Muscle layer of colon (tissue), 2 donors: Measurements from ENCODE around the gene AGK.
"Not testable (repeated sequence)": the region's sequence is repeated elsewhere in the genome, so short reads cannot be mapped to it uniquely, and the experiment has no call there.

Experiments
- H3K27ac ChIP-seq: one replicate; pipeline ENCODE4 v1.7.0; 2013; ENCODE audit warnings: low read depth, mild to moderate bottlenecking, low read length, moderate library complexity
- H3K27me3 ChIP-seq, 2 donors: one replicate each; pipeline ENCODE4 v1.7.0; 2013; ENCODE audit warnings: low read length in 2 of 2, mild to moderate bottlenecking in 2 of 2; ENCODE audit not compliant: insufficient read depth in 2 of 2, control insufficient read depth in 1 of 2
- H3K36me3 ChIP-seq: one replicate; pipeline ENCODE4 v1.7.0; 2013; ENCODE audit warnings: mild to moderate bottlenecking, low read length; ENCODE audit not compliant: insufficient read depth
- H3K4me1 ChIP-seq: one replicate; pipeline ENCODE4 v1.7.0; 2013; ENCODE audit warnings: mild to moderate bottlenecking, low read length; ENCODE audit not compliant: insufficient read depth
- H3K4me3 ChIP-seq, 2 donors: one replicate each; pipeline ENCODE4 v1.7.0; 2013; ENCODE audit warnings: low read length in 2 of 2, low read depth in 1 of 2, mild to moderate bottlenecking in 1 of 2, moderate library complexity in 1 of 2
- H3K9ac ChIP-seq: one replicate; pipeline ENCODE4 v1.7.0; 2013; ENCODE audit warnings: low read length
- H3K9me3 ChIP-seq: one replicate; pipeline ENCODE4 v1.7.0; 2013; ENCODE audit warnings: mild to moderate bottlenecking, low read length
- donor health status: abdominal sarcoma.
- donor health status: Adenocarcinoma of cecum.

AGK gene

GRCh38 chr7:141557831-141558531, 6.8 kb downstream of the AGK start:
- H3K9me3 ChIP-seq, H3K9ac ChIP-seq, H3K4me1 ChIP-seq, H3K27ac ChIP-seq, H3K4me3 ChIP-seq, H3K27me3 ChIP-seq: not testable (repeated sequence)
- peaks cover 22% of the 10 kb centered on the region for H3K36me3 ChIP-seq

- no peak overlapping the region for H3K4me3 ChIP-seq
- H3K9me3 ChIP-seq, result peaks cover 5% of the 10 kb centered on the region
- H3K27me3 ChIP-seq, result no peaks in the 10 kb centered on the region
- peaks cover 26% of the 10 kb centered on the region for H3K36me3 ChIP-seq
- no peak overlapping the region for H3K27ac ChIP-seq
- no peak overlapping the region for H3K9ac ChIP-seq
- no peaks in the 10 kb centered on the region for H3K4me1 ChIP-seq
Observed at GRCh38 chr7:141558544-141559183, 7.5 kb downstream of the AGK start.

- Histone ChIP-seq H3K9me3 (peaks cover 5% of the 10 kb centered on the region), H3K27ac (no peak overlapping the region), H3K4me3 (no peak overlapping the region), H3K27me3 (no peaks in the 10 kb centered on the region), H3K36me3 (peaks cover 31% of the 10 kb centered on the region), H3K9ac (no peak overlapping the region), H3K4me1 (no peaks in the 10 kb centered on the region)
Observed at GRCh38 chr7:141559961-141560360, 8.8 kb downstream of the AGK start.

GRCh38 chr7:141562036-141562435, 10.8 kb downstream of the AGK start:
- H3K27me3 ChIP-seq, result no peaks in the 10 kb centered on the region
- peaks cover 5% of the 10 kb centered on the region for H3K9me3 ChIP-seq
- no peak overlapping the region for H3K9ac ChIP-seq
- H3K27ac ChIP-seq, result no peak overlapping the region
- no peaks in the 10 kb centered on the region for H3K4me1 ChIP-seq
- peaks cover 27% of the 10 kb centered on the region for H3K36me3 ChIP-seq
- no peak overlapping the region for H3K4me3 ChIP-seq

GRCh38 chr7:141562543-141562942, 11.3 kb downstream of the AGK start:
- no peaks in the 10 kb centered on the region for H3K27me3 ChIP-seq
- H3K9ac ChIP-seq, result no peak overlapping the region
- no peaks in the 10 kb centered on the region for H3K4me1 ChIP-seq
- H3K27ac ChIP-seq, result no peak overlapping the region
- H3K9me3 ChIP-seq, result peaks cover 5% of the 10 kb centered on the region
- peaks cover 29% of the 10 kb centered on the region for H3K36me3 ChIP-seq
- H3K4me3 ChIP-seq, result no peak overlapping the region

GRCh38 chr7:141562972-141563371, 11.8 kb downstream of the AGK start:
- H3K4me1 ChIP-seq, result no peaks in the 10 kb centered on the region
- no peak overlapping the region for H3K4me3 ChIP-seq
- H3K27ac ChIP-seq, result no peak overlapping the region
- peaks cover 31% of the 10 kb centered on the region for H3K36me3 ChIP-seq
- H3K27me3 ChIP-seq, result no peaks in the 10 kb centered on the region
- peaks cover 5% of the 10 kb centered on the region for H3K9me3 ChIP-seq
- no peak overlapping the region for H3K9ac ChIP-seq

GRCh38 chr7:141563956-141564623, 12.9 kb downstream of the AGK start:
- Histone ChIP-seq H3K36me3 (peaks cover 31% of the 10 kb centered on the region), H3K27ac (no peak overlapping the region), H3K9me3 (peaks cover 4% of the 10 kb centered on the region), H3K9ac (no peak overlapping the region), H3K27me3 (no peaks in the 10 kb centered on the region), H3K4me1 (no peaks in the 10 kb centered on the region), H3K4me3 (no peak overlapping the region)

GRCh38 chr7:141567432-141567831, 16.2 kb downstream of the AGK start:
- Histone ChIP-seq H3K4me1 (no peaks in the 10 kb centered on the region), H3K9ac (no peak overlapping the region), H3K9me3 (no peaks in the 10 kb centered on the region), H3K27me3 (no peaks in the 10 kb centered on the region), H3K36me3 (peaks cover 22% of the 10 kb centered on the region), H3K27ac (no peak overlapping the region), H3K4me3 (no peak overlapping the region)

- Histone ChIP-seq H3K9me3 (no peaks in the 10 kb centered on the region), H3K4me1 (no peaks in the 10 kb centered on the region), H3K27me3 (no peaks in the 10 kb centered on the region), H3K4me3 (no peak overlapping the region), H3K36me3 (peaks cover 16% of the 10 kb centered on the region), H3K9ac (no peak overlapping the region), H3K27ac (no peak overlapping the region)
Observed at GRCh38 chr7:141568227-141568626, 17.0 kb downstream of the AGK start.

- H3K4me3 ChIP-seq, result no peak overlapping the region
- H3K36me3 ChIP-seq, result peaks cover 4% of the 10 kb centered on the region
- no peaks in the 10 kb centered on the region for H3K27me3 ChIP-seq
- H3K27ac ChIP-seq, result no peak overlapping the region
- H3K9ac ChIP-seq, result no peak overlapping the region
- no peaks in the 10 kb centered on the region for H3K9me3 ChIP-seq
- H3K4me1 ChIP-seq, result no peaks in the 10 kb centered on the region
Observed at GRCh38 chr7:141571059-141571458, 19.8 kb downstream of the AGK start.

GRCh38 chr7:141572175-141572574, 21.0 kb downstream of the AGK start:
- Histone ChIP-seq H3K9me3 (no peaks in the 10 kb centered on the region), H3K4me3 (no peak overlapping the region), H3K36me3 (peaks cover 4% of the 10 kb centered on the region), H3K4me1 (no peaks in the 10 kb centered on the region), H3K9ac (no peak overlapping the region), H3K27ac (no peak overlapping the region), H3K27me3 (no peaks in the 10 kb centered on the region)
